Panc1 (cell line): Measurements from ENCODE around the gene TMEM134. TPM values are rescaled to one million over a fixed set of nuclear protein-coding genes. Genes with fewer than 3 reads are reported as not detected.

ENCODE experiments used
- ATAC-seq: fragments of 200-7000 bp; cut with Tn5 transposase; 2 replicates; pipeline ENCODE4 v1.9.1; 2020; ENCODE audit warnings: mild to moderate bottlenecking, moderate library complexity
- BruUV-seq: library from RNA; stranded (reverse); fragments of 400-500 nt; replicated peaks from 2 replicates; lab custom pipeline; 2021; lab: Mats Ljungman, UMichigan
- CTCF ChIA-PET: fragments of 300-600 bp; sonication (Branson Sonifier 250); formaldehyde crosslinking; loops from one replicate; lab custom pipeline; 2022; ENCODE audit warnings: antibody characterized with exemption; lab: Charles Lee
- POLR2A ChIA-PET: fragments of 300-600 bp; sonication (Branson Sonifier 250); formaldehyde crosslinking; loops from one replicate; lab custom pipeline; 2022; ENCODE audit warnings: antibody characterized with exemption; lab: Charles Lee
- DNase-seq: peaks from one replicate; pipeline ENCODE4 v3.0.0-alpha.2; 2010; ENCODE audit warnings: low read depth, low spot score
- H3K27ac ChIP-seq: 2 replicates; pipeline ENCODE4 v1.5.1; 2011; ENCODE audit warnings: mild to moderate bottlenecking, low read length, inconsistent platforms
- H3K27me3 ChIP-seq: fragments of 200-500 bp; sonication (Bioruptor generic); 2 replicates; pipeline ENCODE4 v1.6.0; 2014; ENCODE audit warnings: low read length, inconsistent platforms; ENCODE audit not compliant: control insufficient read depth, insufficient read depth
- H3K36me3 ChIP-seq: fragments of 200-500 bp; sonication (Bioruptor generic); 2 replicates; pipeline ENCODE4 v1.5.1; 2014; ENCODE audit warnings: inconsistent platforms, mild to moderate bottlenecking, low read length, moderate library complexity; ENCODE audit not compliant: control insufficient read depth, insufficient read depth
- H3K4me1 ChIP-seq: 2 replicates; pipeline ENCODE4 v1.5.1; 2011; ENCODE audit warnings: inconsistent platforms, mild to moderate bottlenecking, low read length, moderate library complexity; ENCODE audit not compliant: control insufficient read depth, insufficient read depth
- H3K4me3 ChIP-seq, 2 experiments: 2 replicates each; pipeline ENCODE4 v1.5.1; 2011 to 2012; ENCODE audit warnings: low read depth in 2 of 2, low read length in 2 of 2, mild to moderate bottlenecking in 2 of 2, inconsistent platforms in 1 of 2, moderate library complexity in 1 of 2
- H3K9me3 ChIP-seq: fragments of 200-500 bp; sonication (Bioruptor generic); 2 replicates; pipeline ENCODE4 v1.5.1; 2014; ENCODE audit warnings: low read depth, mild to moderate bottlenecking, inconsistent platforms, low read length, moderate library complexity; ENCODE audit not compliant: control insufficient read depth, insufficient read depth
- CTCF ChIP-seq: fragments of 450-650 bp; IDR thresholded peaks from 2 replicates; pipeline ENCODE4 v1.5.1; 2017; ENCODE audit warnings: mild to moderate bottlenecking
- POLR2AphosphoS5 ChIP-seq: IDR thresholded peaks from 2 replicates; pipeline ENCODE4 v1.6.1; 2012; ENCODE audit warnings: mild to moderate bottlenecking, low read depth, low read length, moderate library complexity
- REST ChIP-seq, 2 experiments: IDR thresholded peaks; 2 replicates each; pipeline ENCODE4 v1.6.1; 2011 to 2012; ENCODE audit warnings: low read depth in 2 of 2, control low read depth in 1 of 2, low read length in 1 of 2, mild to moderate bottlenecking in 1 of 2, moderate library complexity in 1 of 2; ENCODE audit not compliant: insufficient read depth in 1 of 2
- SIN3A ChIP-seq: IDR thresholded peaks from 2 replicates; pipeline ENCODE4 v1.6.1; 2012; ENCODE audit warnings: low read depth, mild to moderate bottlenecking, low read length, moderate library complexity, borderline replicate concordance; ENCODE audit not compliant: insufficient read depth
- TCF7L2 ChIP-seq: IDR thresholded peaks from 2 replicates; pipeline ENCODE4 v1.6.1; 2011; ENCODE audit warnings: mild to moderate bottlenecking, low read depth, low read length, inconsistent platforms
- in situ Hi-C: cut with HindIII; loops from 2 replicates; pipeline ENCODE4 v1.10.0; 2016; ENCODE audit warnings: low sequenced_read_pairs, low pct_unique_long_range_greater_than_20kb
- intact Hi-C: fragments of 100-400 bp; cut with micrococcal nuclease; formaldehyde crosslinking; loops from one replicate; pipeline ENCODE4 v1.10.0; 2022; ENCODE audit not compliant: unreplicated experiment
- total RNA-seq: library from RNA; stranded (reverse); gene quantifications from one replicate; pipeline ENCODE4 v1.2.1, GENCODE V29; 2021; ENCODE audit not compliant: unreplicated experiment

Gene TMEM134
- total RNA-seq, 1 experiment from 2014 or later, result 65.0 TPM

DNA sequence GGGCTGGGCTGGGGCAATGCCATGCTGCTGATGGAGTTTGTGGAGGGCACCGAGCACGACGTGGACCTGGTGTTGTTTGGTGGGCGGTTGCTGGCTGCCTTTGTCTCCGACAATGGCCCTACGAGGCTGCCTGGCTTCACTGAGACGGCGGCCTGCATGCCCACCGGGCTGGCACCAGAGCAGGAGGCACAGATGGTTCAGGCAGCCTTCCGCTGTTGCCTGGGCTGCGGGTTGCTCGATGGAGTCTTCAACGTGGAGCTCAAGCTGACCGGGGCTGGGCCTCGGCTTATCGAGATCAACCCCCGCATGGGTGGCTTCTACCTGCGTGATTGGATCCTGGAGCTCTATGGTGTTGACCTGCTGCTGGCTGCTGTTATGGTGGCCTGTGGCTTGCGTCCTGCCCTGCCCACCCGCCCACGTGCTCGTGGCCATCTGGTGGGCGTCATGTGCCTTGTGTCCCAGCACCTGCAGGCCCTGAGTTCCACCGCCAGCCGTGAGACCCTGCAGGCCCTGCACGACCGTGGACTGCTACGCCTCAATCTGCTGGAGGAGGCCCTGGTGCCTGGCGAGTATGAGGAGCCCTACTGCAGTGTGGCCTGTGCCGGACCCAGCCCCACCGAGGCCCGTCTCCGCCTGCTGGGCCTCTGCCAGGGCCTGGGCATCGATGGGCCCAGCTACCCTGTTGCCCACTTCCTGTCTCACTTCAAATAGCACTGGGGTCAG is 45.0 kb downstream of the TMEM134 start:
- no peaks in the 10 kb centered on the region; the same call in 1 of the 2 replicates for H3K36me3 ChIP-seq
- no peaks in the 10 kb centered on the region for H3K9me3 ChIP-seq
- H3K4me1 ChIP-seq, result peaks cover 14% of the 10 kb centered on the region
- BruUV-seq, result no TSS peak
- DNase-seq, result no peak
- no peaks in the 10 kb centered on the region for H3K27me3 ChIP-seq
- H3K27ac ChIP-seq, result no peak overlapping the region
- intact Hi-C loops (no loop called here), in situ Hi-C loops (no loop called here)
- CTCF ChIA-PET, result interaction anchor here (1.1 kb wide), 1 partner anchor 23 kb away, joined by 3 read pairs; no protein-coding TSS in a partner anchor
- H3K4me3 ChIP-seq, result no peak overlapping the region
- ATAC-seq, result no peak
- TF ChIP-seq SIN3A, result no peak
- TF ChIP-seq POLR2AphosphoS5, result no peak
- no peak for TF ChIP-seq CTCF
- no peak for TF ChIP-seq TCF7L2
- TF ChIP-seq REST (IDR thresholded peaks at IDR 0.05; ENCODE audit: insufficient read depth in 1 of 2, low read depth in 2 of 2, low read length in 1 of 2), result no peak
- POLR2A ChIA-PET, result interaction anchor here (0.7 to 1.1 kb wide), 2 partner anchors 23 to 719 kb away, joined by 5 to 6 read pairs; partner anchors contain the start of gene PPP1CA

GRCh38 chr11:67423466-67423865 is 45.6 kb downstream of the TMEM134 start:
- Histone ChIP-seq H3K27me3 (no peaks in the 10 kb centered on the region), H3K36me3 (no peaks in the 10 kb centered on the region; the same call in 1 of the 2 replicates), H3K4me1 (peaks cover 20% of the 10 kb centered on the region), H3K9me3 (no peaks in the 10 kb centered on the region), H3K27ac (no peak overlapping the region), H3K4me3 (no peak overlapping the region)
- in situ Hi-C loops (no loop called here), intact Hi-C loops (no loop called here)
- ATAC-seq (no peak), DNase-seq (no peak)
- TF ChIP-seq REST (IDR thresholded peaks at IDR 0.05; ENCODE audit: insufficient read depth in 1 of 2, low read depth in 2 of 2, low read length in 1 of 2) (no peak), SIN3A (no peak), CTCF (no peak), TCF7L2 (no peak), POLR2AphosphoS5 (no peak)
- no TSS peak for BruUV-seq
- POLR2A ChIA-PET, result no interaction called here
- CTCF ChIA-PET, result no interaction called here
